BLaER1 (cell line): ENCODE results near the gene PEA15.

ENCODE experiments used
- H3K27ac ChIP-seq: shearing (Covaris generic); formaldehyde crosslinking; 2 replicates; pipeline ENCODE4 v1.8.1; 2022
- H3K27me3 ChIP-seq: shearing (Covaris generic); formaldehyde crosslinking; 2 replicates; pipeline ENCODE4 v1.8.1; 2022
- H3K36me3 ChIP-seq: shearing (Covaris generic); formaldehyde crosslinking; 2 replicates; pipeline ENCODE4 v1.8.1; 2022
- H3K4me1 ChIP-seq: shearing (Covaris generic); formaldehyde crosslinking; 2 replicates; pipeline ENCODE4 v1.8.1; 2022
- H3K4me2 ChIP-seq: shearing (Covaris generic); formaldehyde crosslinking; 2 replicates; pipeline ENCODE4 v1.8.1; 2022
- H3K4me3 ChIP-seq: shearing (Covaris generic); formaldehyde crosslinking; 2 replicates; pipeline ENCODE4 v1.8.1; 2022
- H3K9ac ChIP-seq: shearing (Covaris generic); formaldehyde crosslinking; 2 replicates; pipeline ENCODE4 v1.8.1; 2022
- H3K9me3 ChIP-seq: shearing (Covaris generic); formaldehyde crosslinking; 2 replicates; pipeline ENCODE4 v1.8.1; 2022
- H4K20me1 ChIP-seq: shearing (Covaris generic); formaldehyde crosslinking; 2 replicates; pipeline ENCODE4 v1.8.1; 2022
- Cebpa-rat ChIP-seq: shearing (Covaris generic); IDR thresholded peaks from 2 replicates; pipeline ENCODE4 v1.8.1; 2022

The PEA15 gene

DNA sequence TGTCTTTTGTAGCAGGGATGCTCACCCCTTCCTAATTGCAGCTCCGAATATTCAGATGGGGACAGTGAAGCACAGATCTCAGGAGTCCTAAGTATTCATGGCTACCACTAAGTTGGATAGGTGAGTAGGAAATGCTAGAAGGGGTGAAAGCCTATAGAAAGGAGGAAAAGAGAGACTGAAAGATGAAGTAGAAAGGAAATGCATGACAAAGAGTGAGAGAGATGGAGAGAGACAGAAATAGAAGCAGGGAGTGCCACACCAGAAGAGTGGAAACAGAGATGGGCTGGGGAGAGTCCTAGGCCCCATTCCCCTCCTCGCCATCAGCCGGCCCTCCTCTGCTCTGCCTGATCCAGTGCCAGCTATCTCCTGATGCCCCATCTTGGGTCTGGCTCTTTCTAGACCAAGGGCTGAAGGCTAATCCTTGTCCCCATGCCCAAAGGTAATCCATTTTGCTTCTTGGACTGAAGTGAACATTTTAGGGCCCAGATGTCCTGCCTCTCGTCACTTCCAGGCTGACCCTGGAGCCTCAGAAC, 2.0 kb downstream of the PEA15 start:
- H4K20me1 ChIP-seq: peaks cover 58% of the 10 kb centered on the region; the same call in 1 of the 2 replicates
- peaks cover 49% of the 10 kb centered on the region for H3K36me3 ChIP-seq
- H3K27ac ChIP-seq: no peak overlapping the region
- H3K4me2 ChIP-seq: peak overlapping the region; percentile 90
- no peak overlapping the region for H3K4me3 ChIP-seq
- H3K9ac ChIP-seq: no peak overlapping the region
- H3K27me3 ChIP-seq: no peaks in the 10 kb centered on the region
- peaks cover 65% of the 10 kb centered on the region for H3K4me1 ChIP-seq
- TF ChIP-seq Cebpa-rat: no peak
- no peaks in the 10 kb centered on the region for H3K9me3 ChIP-seq

GRCh38 chr1:160207771-160208556, 2.8 kb downstream of the PEA15 start:
- H3K4me1 ChIP-seq: peaks cover 65% of the 10 kb centered on the region

GRCh38 chr1:160208557-160209320, 3.6 kb downstream of the PEA15 start:
- Histone ChIP-seq H4K20me1 (peaks cover 58% of the 10 kb centered on the region; the same call in 1 of the 2 replicates), H3K4me1 (peaks cover 61% of the 10 kb centered on the region), H3K27me3 (no peaks in the 10 kb centered on the region)

More at GRCh38 chr1:160207771-160208556, 2.8 kb downstream of the PEA15 start:
- H3K27ac ChIP-seq: no peak overlapping the region
- no peaks in the 10 kb centered on the region for H3K9me3 ChIP-seq
- H3K4me2 ChIP-seq: peak overlapping the region; percentile 7; the same call in 1 of the 2 replicates
- H3K36me3 ChIP-seq: peaks cover 57% of the 10 kb centered on the region
- no peak overlapping the region for H3K4me3 ChIP-seq
- no peak overlapping the region for H3K9ac ChIP-seq
- no peak for TF ChIP-seq Cebpa-rat
- no peaks in the 10 kb centered on the region for H3K27me3 ChIP-seq
- H4K20me1 ChIP-seq: peaks cover 58% of the 10 kb centered on the region; the same call in 1 of the 2 replicates

GRCh38 chr1:160209321-160210046, 4.3 kb downstream of the PEA15 start:
- Histone ChIP-seq H3K4me1 (peaks cover 54% of the 10 kb centered on the region), H3K36me3 (peaks cover 71% of the 10 kb centered on the region), H3K27ac (no peak overlapping the region), H4K20me1 (peaks cover 58% of the 10 kb centered on the region; the same call in 1 of the 2 replicates), H3K4me2 (peak overlapping the region; percentile 31), H3K27me3 (no peaks in the 10 kb centered on the region), H3K4me3 (no peak overlapping the region), H3K9ac (peak overlapping the region; percentile 28; the same call in 1 of the 2 replicates), H3K9me3 (no peaks in the 10 kb centered on the region)
- no peak for TF ChIP-seq Cebpa-rat

More at GRCh38 chr1:160208557-160209320, 3.6 kb downstream of the PEA15 start:
- Histone ChIP-seq H3K4me2 (no peak overlapping the region), H3K36me3 (peaks cover 64% of the 10 kb centered on the region), H3K27ac (no peak overlapping the region), H3K9me3 (no peaks in the 10 kb centered on the region), H3K9ac (no peak overlapping the region), H3K4me3 (no peak overlapping the region)
- TF ChIP-seq Cebpa-rat: no peak

GRCh38 chr1:160210561-160210960, 5.4 kb downstream of the PEA15 start:
- H3K4me2 ChIP-seq: no peak overlapping the region
- no peaks in the 10 kb centered on the region for H3K27me3 ChIP-seq
- peaks cover 48% of the 10 kb centered on the region for H3K4me1 ChIP-seq
- H3K9me3 ChIP-seq: no peaks in the 10 kb centered on the region
- H4K20me1 ChIP-seq: peaks cover 58% of the 10 kb centered on the region; the same call in 1 of the 2 replicates
- H3K9ac ChIP-seq: no peak overlapping the region
- no peak overlapping the region for H3K4me3 ChIP-seq
- H3K36me3 ChIP-seq: peaks cover 82% of the 10 kb centered on the region
- no peak for TF ChIP-seq Cebpa-rat
- no peak overlapping the region for H3K27ac ChIP-seq

GRCh38 chr1:160211046-160211790, 6.0 kb downstream of the PEA15 start:
- peaks cover 54% of the 10 kb centered on the region; the same call in 1 of the 2 replicates for H4K20me1 ChIP-seq
- TF ChIP-seq Cebpa-rat: no peak

DNA sequence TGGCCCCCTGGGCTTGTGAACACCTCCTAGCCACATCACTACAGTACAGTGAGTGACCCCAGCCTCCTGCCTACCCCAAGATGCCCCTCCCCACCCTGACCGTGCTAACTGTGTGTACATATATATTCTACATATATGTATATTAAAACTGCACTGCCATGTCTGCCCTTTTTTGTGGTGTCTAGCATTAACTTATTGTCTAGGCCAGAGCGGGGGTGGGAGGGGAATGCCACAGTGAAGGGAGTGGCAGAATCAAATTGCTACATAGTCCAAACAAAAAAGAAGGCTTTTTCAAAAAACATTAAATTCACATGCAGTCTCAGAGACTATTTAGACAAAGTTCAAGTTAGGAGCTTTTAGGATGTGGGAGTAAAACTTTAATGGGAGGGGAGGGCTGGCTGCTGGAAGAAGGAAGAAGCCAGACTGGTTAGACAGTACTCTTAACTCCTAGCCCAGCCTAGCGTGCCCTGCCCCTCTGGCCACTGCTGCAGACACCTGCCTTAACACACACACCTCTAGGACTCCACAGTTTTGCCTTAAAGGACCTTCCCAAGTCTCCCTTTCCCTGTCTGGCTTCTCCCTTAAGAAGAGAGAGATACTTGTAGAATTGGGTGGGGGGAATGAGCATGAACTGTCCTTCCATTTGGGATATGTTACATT, 9.4 kb downstream of the PEA15 start:
- H3K36me3 ChIP-seq: peaks cover 99% of the 10 kb centered on the region
- peaks cover 11% of the 10 kb centered on the region for H3K4me1 ChIP-seq
- H3K27me3 ChIP-seq: no peaks in the 10 kb centered on the region
- no peak overlapping the region for H3K4me3 ChIP-seq
- no peaks in the 10 kb centered on the region for H3K9me3 ChIP-seq
- peaks cover 25% of the 10 kb centered on the region; the same call in 1 of the 2 replicates for H4K20me1 ChIP-seq
- no peak overlapping the region for H3K4me2 ChIP-seq
- no peak overlapping the region for H3K27ac ChIP-seq
- TF ChIP-seq Cebpa-rat: no peak
- H3K9ac ChIP-seq: no peak overlapping the region

More at GRCh38 chr1:160211046-160211790, 6.0 kb downstream of the PEA15 start:
- H3K9me3 ChIP-seq: no peaks in the 10 kb centered on the region
- no peaks in the 10 kb centered on the region for H3K27me3 ChIP-seq
- no peak overlapping the region for H3K4me2 ChIP-seq
- H3K4me1 ChIP-seq: peaks cover 42% of the 10 kb centered on the region
- no peak overlapping the region for H3K4me3 ChIP-seq
- peaks cover 88% of the 10 kb centered on the region for H3K36me3 ChIP-seq
- no peak overlapping the region for H3K27ac ChIP-seq
- H3K9ac ChIP-seq: no peak overlapping the region

GRCh38 chr1:160216301-160216700, 11.1 kb downstream of the PEA15 start:
- H3K9ac ChIP-seq: no peak overlapping the region
- no peaks in the 10 kb centered on the region for H3K4me1 ChIP-seq
- H3K27me3 ChIP-seq: no peaks in the 10 kb centered on the region
- H4K20me1 ChIP-seq: peaks cover 17% of the 10 kb centered on the region; the same call in 1 of the 2 replicates
- no peak overlapping the region for H3K4me2 ChIP-seq
- no peak overlapping the region for H3K4me3 ChIP-seq
- TF ChIP-seq Cebpa-rat: no peak
- no peaks in the 10 kb centered on the region for H3K9me3 ChIP-seq
- peaks cover 99% of the 10 kb centered on the region for H3K36me3 ChIP-seq
- no peak overlapping the region for H3K27ac ChIP-seq
